Smooth muscle cell (in vitro differentiated cells): ENCODE results near the gene CHIT1. TPM values are rescaled to one million over a fixed set of nuclear protein-coding genes. Genes with fewer than 3 reads are reported as not detected.

Experiments used
- DNase-seq: peaks from one replicate; lab custom pipeline; 2025; ENCODE audit not compliant: unreplicated experiment; lab: John Stamatoyannopoulos, UW
- H2AFZ ChIP-seq: fragments of 200-600 bp; sonication (generic); 2 replicates; pipeline ENCODE4 v1.6.0; 2016; ENCODE audit warnings: antibody characterized with exemption, low read depth, mild to moderate bottlenecking
- H3F3A ChIP-seq: fragments of 200-600 bp; sonication (generic); 2 replicates; pipeline ENCODE4 v1.6.0; 2017; ENCODE audit warnings: antibody characterized with exemption, low read depth
- H3K27ac ChIP-seq: fragments of 200-600 bp; sonication (generic); 2 replicates; pipeline ENCODE4 v1.5.1; 2016; ENCODE audit warnings: low read depth, mild to moderate bottlenecking
- H3K27me3 ChIP-seq: fragments of 200-600 bp; sonication (generic); 2 replicates; pipeline ENCODE4 v1.6.1; 2016; ENCODE audit warnings: low read depth, mild to moderate bottlenecking
- H3K36me3 ChIP-seq: fragments of 200-600 bp; sonication (generic); 2 replicates; pipeline ENCODE4 v1.5.1; 2016; ENCODE audit warnings: low read depth
- H3K4me1 ChIP-seq: fragments of 200-600 bp; sonication (generic); 2 replicates; pipeline ENCODE4 v1.5.1; 2016; ENCODE audit warnings: low read depth
- H3K4me2 ChIP-seq: fragments of 200-600 bp; sonication (generic); 2 replicates; pipeline ENCODE4 v1.6.0; 2016; ENCODE audit warnings: mild to moderate bottlenecking
- H3K4me3 ChIP-seq: fragments of 200-600 bp; sonication (generic); 2 replicates; pipeline ENCODE4 v1.5.1; 2016; ENCODE audit warnings: mild to moderate bottlenecking
- H3K79me2 ChIP-seq: fragments of 200-600 bp; sonication (generic); 2 replicates; pipeline ENCODE4 v1.6.0; 2016; ENCODE audit warnings: low read depth, mild to moderate bottlenecking
- H3K9ac ChIP-seq: fragments of 200-600 bp; sonication (generic); 2 replicates; pipeline ENCODE4 v1.6.0; 2016; ENCODE audit warnings: low read depth
- H3K9me3 ChIP-seq: fragments of 200-600 bp; sonication (generic); replicated peaks from 2 replicates; pipeline ENCODE4 v1.5.1; 2016; ENCODE audit warnings: low read depth
- H4K20me1 ChIP-seq: fragments of 200-600 bp; sonication (generic); 2 replicates; pipeline ENCODE4 v1.6.0; 2016; ENCODE audit warnings: low read depth
- WGBS: methylation state at CpG from one replicate; pipeline ENCODE4 v1.1.7; 2016; ENCODE audit warnings: low lambda C conversion rate; 5-methylcytosine and 5-hydroxymethylcytosine counted together
- polyA plus RNA-seq: library from polyadenylated mRNA; unstranded; fragments of >200 nt; fragmentation: Nextera tagmentation; extraction: Ambion mirVana; gene quantifications from 2 replicates; pipeline ENCODE4 v1.2.1, GENCODE V29; 2016
- total RNA-seq: library from RNA; depleted of rRNA; stranded (reverse); fragments of >200 nt; gene quantifications from 2 replicates; pipeline ENCODE4 v1.2.3, GENCODE V29; 2014
- TF ChIP-seq, protein P1 (sequence below): fragments of 200-600 bp; sonication (generic); IDR thresholded peaks from 2 replicates; pipeline ENCODE4 v1.5.1; 2017; ENCODE audit warnings: borderline replicate concordance, mild to moderate bottlenecking, antibody characterized with exemption; ENCODE audit not compliant: insufficient read depth, poor library complexity, severe bottlenecking

Gene CHIT1
- total and polyA plus RNA-seq, 2 experiments from 2014 or later = not detected

DNA sequence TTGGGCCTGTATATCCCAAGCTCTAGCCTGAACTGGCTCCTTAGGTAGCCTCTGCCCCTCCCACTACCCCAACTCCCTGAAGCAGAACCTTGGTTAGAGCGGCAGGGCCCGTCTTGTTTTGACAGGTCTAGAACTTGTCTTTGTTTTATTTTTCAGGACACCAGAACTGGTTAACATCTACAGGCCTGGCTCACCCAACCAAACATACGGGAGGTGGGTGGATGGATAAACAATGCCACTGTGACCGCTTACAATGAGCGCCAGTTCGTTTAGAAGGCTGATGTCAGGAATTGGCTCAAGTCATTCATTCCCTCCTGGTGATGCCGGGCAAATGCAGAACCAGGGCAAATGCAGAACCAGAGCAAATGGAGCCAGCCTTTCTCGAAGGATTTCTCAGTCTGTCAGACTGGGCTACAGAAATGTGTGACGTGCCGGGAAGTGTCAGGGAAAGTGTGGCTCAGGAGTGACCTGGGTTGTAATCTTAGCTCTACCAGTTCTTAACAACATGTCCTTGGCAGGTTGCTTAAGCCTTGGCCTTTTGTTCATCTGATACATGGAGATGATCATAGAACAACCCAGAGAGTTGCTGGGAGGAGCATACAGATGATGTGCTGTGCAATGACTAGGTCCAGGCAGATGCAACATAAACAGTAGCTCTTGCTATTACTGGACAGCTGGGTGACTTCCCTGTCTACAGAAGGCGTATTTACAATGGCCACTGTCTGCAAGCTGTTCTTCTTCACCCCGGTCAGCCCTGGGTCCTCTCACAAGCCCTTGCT, 45.3 kb upstream of the CHIT1 start:
- Histone ChIP-seq H3K9ac (no peak overlapping the region), H3K4me1 (peaks cover 26% of the 10 kb centered on the region), H3F3A (peaks cover 7% of the 10 kb centered on the region), H2AFZ (no peak overlapping the region), H3K4me3 (no peak overlapping the region), H3K79me2 (no peaks in the 10 kb centered on the region), H4K20me1 (no peaks in the 10 kb centered on the region), H3K36me3 (no peaks in the 10 kb centered on the region), H3K4me2 (no peak overlapping the region), H3K27ac (no peak overlapping the region), H3K9me3 (no peaks in the 10 kb centered on the region), H3K27me3 (no peaks in the 10 kb centered on the region)
- 78% methylated on average over 12 of the region's 12 CpGs for WGBS
- TF ChIP-seq, protein P1, sequence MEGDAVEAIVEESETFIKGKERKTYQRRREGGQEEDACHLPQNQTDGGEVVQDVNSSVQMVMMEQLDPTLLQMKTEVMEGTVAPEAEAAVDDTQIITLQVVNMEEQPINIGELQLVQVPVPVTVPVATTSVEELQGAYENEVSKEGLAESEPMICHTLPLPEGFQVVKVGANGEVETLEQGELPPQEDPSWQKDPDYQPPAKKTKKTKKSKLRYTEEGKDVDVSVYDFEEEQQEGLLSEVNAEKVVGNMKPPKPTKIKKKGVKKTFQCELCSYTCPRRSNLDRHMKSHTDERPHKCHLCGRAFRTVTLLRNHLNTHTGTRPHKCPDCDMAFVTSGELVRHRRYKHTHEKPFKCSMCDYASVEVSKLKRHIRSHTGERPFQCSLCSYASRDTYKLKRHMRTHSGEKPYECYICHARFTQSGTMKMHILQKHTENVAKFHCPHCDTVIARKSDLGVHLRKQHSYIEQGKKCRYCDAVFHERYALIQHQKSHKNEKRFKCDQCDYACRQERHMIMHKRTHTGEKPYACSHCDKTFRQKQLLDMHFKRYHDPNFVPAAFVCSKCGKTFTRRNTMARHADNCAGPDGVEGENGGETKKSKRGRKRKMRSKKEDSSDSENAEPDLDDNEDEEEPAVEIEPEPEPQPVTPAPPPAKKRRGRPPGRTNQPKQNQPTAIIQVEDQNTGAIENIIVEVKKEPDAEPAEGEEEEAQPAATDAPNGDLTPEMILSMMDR = no peak
- DNase-seq = no peak

DNA sequence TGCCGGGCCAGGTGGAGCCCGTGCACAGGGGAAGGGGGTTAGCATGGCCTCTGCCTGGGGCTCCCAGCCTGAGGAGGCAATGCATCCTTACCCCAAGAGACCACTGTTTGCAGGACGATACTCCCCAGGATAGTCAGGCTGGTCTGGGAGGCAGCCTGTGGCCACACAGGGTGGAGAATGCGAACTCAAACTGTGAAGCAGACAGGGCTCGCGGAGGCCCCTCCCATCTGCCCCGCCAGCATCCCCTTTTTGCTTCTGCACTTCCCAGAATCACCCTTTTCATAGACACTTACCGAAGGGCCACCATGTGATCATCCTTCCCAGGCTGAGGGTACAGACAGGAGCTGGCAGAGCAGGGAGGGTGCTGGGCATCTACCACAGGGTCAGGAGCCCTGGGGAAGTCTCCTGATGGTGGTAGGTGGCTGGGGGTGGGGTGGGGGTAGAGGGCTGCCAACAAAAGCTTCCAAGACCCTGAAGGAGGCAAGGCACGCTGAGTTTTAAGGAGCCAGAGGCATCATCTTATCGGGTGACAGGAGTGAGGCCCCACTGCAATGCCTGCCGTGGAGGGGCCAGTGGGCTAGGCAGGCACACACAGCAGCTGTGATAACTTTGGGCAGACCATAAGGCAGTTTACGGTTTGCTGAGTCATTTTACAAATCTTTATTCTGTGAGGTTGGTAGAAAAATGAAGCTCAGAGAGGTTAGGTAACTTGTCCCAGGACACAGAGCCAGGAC, 44.6 kb upstream of the CHIT1 start:
- TF ChIP-seq, protein P1 = no peak
- Histone ChIP-seq H2AFZ (no peak overlapping the region), H3K27ac (no peak overlapping the region)

DNA sequence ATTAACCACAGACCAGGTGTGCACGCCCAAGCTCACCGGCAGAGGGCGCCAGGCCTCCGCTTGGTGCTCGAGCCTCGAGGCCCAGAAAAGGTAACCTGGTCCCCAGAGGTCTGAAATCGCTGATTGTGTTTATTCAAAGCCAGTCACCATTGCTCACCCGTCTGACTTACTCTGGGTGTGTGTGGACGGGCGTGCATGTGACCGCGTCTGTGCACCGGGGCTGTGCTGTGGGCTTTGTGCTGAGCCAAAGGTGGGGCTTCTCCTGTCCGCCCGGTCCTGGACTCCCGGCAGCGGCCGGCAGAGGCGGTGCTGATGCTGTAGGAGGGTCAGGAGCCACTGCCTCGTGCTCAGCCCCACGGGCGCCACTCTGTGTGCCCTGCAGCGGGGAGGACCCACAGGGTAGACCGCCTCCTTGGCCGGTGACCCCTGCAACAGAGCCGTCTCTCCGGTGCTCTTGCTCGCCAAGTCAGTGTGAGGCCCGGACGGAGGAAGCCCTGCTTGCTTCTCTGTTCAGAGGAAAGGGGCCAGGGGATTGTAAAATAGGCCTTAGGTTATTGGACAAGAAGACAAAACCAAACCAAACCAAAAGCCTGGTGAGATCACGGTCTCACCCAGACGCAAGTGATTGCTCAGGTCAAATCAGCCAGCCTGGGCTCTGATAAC, 43.9 kb upstream of the CHIT1 start:
- Histone ChIP-seq H3K27ac (no peak overlapping the region), H2AFZ (no peak overlapping the region)
- DNase-seq = peak; percentile 56

More for the DNA sequence above, 44.6 kb upstream of the CHIT1 start:
- no peaks in the 10 kb centered on the region for H4K20me1 ChIP-seq
- H3K4me1 ChIP-seq = peaks cover 22% of the 10 kb centered on the region
- H3K4me2 ChIP-seq = no peak overlapping the region
- no peak for DNase-seq
- H3F3A ChIP-seq = peaks cover 7% of the 10 kb centered on the region
- no peaks in the 10 kb centered on the region for H3K27me3 ChIP-seq
- no peak overlapping the region for H3K4me3 ChIP-seq
- H3K36me3 ChIP-seq = no peaks in the 10 kb centered on the region
- 74% methylated on average over 12 of the region's 12 CpGs for WGBS
- no peaks in the 10 kb centered on the region for H3K79me2 ChIP-seq
- H3K9me3 ChIP-seq = no peaks in the 10 kb centered on the region
- H3K9ac ChIP-seq = no peak overlapping the region

More for the DNA sequence above, 43.9 kb upstream of the CHIT1 start:
- H3K9me3 ChIP-seq = no peaks in the 10 kb centered on the region
- H3K27me3 ChIP-seq = no peaks in the 10 kb centered on the region
- 22% methylated on average over 32 of the region's 32 CpGs for WGBS
- no peak overlapping the region for H3K9ac ChIP-seq
- H4K20me1 ChIP-seq = no peaks in the 10 kb centered on the region
- H3K36me3 ChIP-seq = no peaks in the 10 kb centered on the region
- TF ChIP-seq, protein P1 = peak; percentile 97
- peak overlapping the region; percentile 71 for H3K4me2 ChIP-seq
- peaks cover 17% of the 10 kb centered on the region for H3K4me1 ChIP-seq
- H3K4me3 ChIP-seq = peak overlapping the region; percentile 30
- no peaks in the 10 kb centered on the region for H3K79me2 ChIP-seq
- H3F3A ChIP-seq = peaks cover 5% of the 10 kb centered on the region
